ENCODE data around the gene SLC44A4.

- TF ChIP-seq EZH2 (IDR thresholded peaks at IDR 0.05; ENCODE audit: borderline replicate concordance, low read length): no peak
- no peak for TF ChIP-seq CTCF (IDR thresholded peaks at IDR 0.05; ENCODE audit: low read length)
Observed at GRCh38 chr6:31858707-31859106, 20.1 kb downstream of the SLC44A4 start.

Data from OCI-LY1 (cell line).